B cell (primary cell): ENCODE measurements around the gene GABRG1. TPM values are rescaled to one million over a fixed set of nuclear protein-coding genes. Genes with fewer than 3 reads are reported as not detected.

Experiments used
- ATAC-seq: fragments of 200-7000 bp; cut with Tn5 transposase; one replicate; pipeline ENCODE4 v1.10.0; 2021; ENCODE audit warnings: low read depth, mild to moderate bottlenecking, moderate number of reproducible peaks, moderate library complexity
- CTCF ChIA-PET: fragments of 350-600 bp; sonication (Branson Sonifier 250); formaldehyde crosslinking; loops from one replicate; lab custom pipeline; 2021; ENCODE audit warnings: antibody characterized with exemption, inconsistent platforms; lab: Charles Lee
- POLR2A ChIA-PET: fragments of 350-600 bp; sonication (Branson Sonifier 250); formaldehyde crosslinking; loops from one replicate; lab custom pipeline; 2021; ENCODE audit warnings: antibody characterized with exemption; lab: Charles Lee
- DNase-seq: peaks from one replicate; pipeline ENCODE4 v3.0.0; 2013
- H2AFZ ChIP-seq: 2 replicates; pipeline ENCODE4 v1.6.1; 2012; ENCODE audit warnings: mild to moderate bottlenecking, low read depth, low read length; ENCODE audit not compliant: insufficient read depth, poor library complexity, severe bottlenecking
- H3K27ac ChIP-seq, 2 donors: 1 replicate in 1 of 2; 2 replicates in 1 of 2; pipeline ENCODE4 v1.5.1; 2012 to 2013; ENCODE audit warnings: low read length in 2 of 2, mild to moderate bottlenecking in 2 of 2, moderate library complexity in 1 of 2
- H3K27me3 ChIP-seq, 4 experiments: fragments of 200-600 bp in 1 of 4; sonication (generic) in 1 of 4; replicated peaks in 1 of 4; 1 replicate in 2 of 4; 2 replicates in 2 of 4; pipeline versions ENCODE4 v1.6.1 to v1.7.0; 2013 to 2016; ENCODE audit warnings: low read length in 3 of 4, mild to moderate bottlenecking in 2 of 4, mixed read lengths in 1 of 4, moderate library complexity in 1 of 4; ENCODE audit not compliant: insufficient read depth in 4 of 4, control insufficient read depth in 3 of 4; ENCODE audit errors: control extremely low read depth in 1 of 4
- H3K36me3 ChIP-seq, 2 experiments: replicated peaks in 1 of 2; 1 replicate in 1 of 2; 2 replicates in 1 of 2; pipeline versions ENCODE4 v1.6.1 to v1.7.1; 2013; ENCODE audit warnings: low read length in 1 of 2; ENCODE audit not compliant: insufficient read depth in 2 of 2, control insufficient read depth in 1 of 2; ENCODE audit errors: control extremely low read depth in 1 of 2, extremely low read depth in 1 of 2
- H3K4me1 ChIP-seq, 2 donors: fragments of 200-600 bp in 1 of 2; sonication (generic) in 1 of 2; 1 replicate in 1 of 2; 2 replicates in 1 of 2; pipeline versions ENCODE4 v1.5.1 to v1.6.1; 2013 to 2017; ENCODE audit warnings: low read length in 2 of 2; ENCODE audit not compliant: control insufficient read depth in 2 of 2, insufficient read depth in 2 of 2
- H3K4me2 ChIP-seq: replicated peaks from 2 replicates; pipeline ENCODE3; 2012; ENCODE audit warnings: mild to moderate bottlenecking, low read depth, low read length; ENCODE audit not compliant: poor library complexity, severe bottlenecking
- H3K4me3 ChIP-seq, 5 experiments: fragments of 200-600 bp in 1 of 5; sonication (generic) in 1 of 5; 1 replicate in 3 of 5; 2 replicates in 2 of 5; pipeline versions ENCODE4 v1.5.1 to v1.7.0; 2011 to 2016; ENCODE audit warnings: low read length in 4 of 5, mild to moderate bottlenecking in 4 of 5, low read depth in 2 of 5, control low read depth in 1 of 5, moderate library complexity in 1 of 5; ENCODE audit not compliant: insufficient read depth in 1 of 5; ENCODE audit errors: control extremely low read depth in 1 of 5, extremely low read depth in 1 of 5
- H3K79me2 ChIP-seq: fragments of 200-600 bp; sonication (generic); one replicate; pipeline ENCODE4 v1.6.0; 2016; ENCODE audit warnings: low read length; ENCODE audit not compliant: control insufficient read depth, insufficient read depth
- H3K9ac ChIP-seq: fragments of 200-600 bp; sonication (generic); 2 replicates; pipeline ENCODE4 v1.6.1; 2017; ENCODE audit warnings: mild to moderate bottlenecking, low read length, moderate library complexity
- H3K9me3 ChIP-seq, 3 donors: one replicate each; pipeline versions ENCODE4 v1.6.1 to v1.7.1; 2013; ENCODE audit warnings: low read length in 2 of 3; ENCODE audit not compliant: control insufficient read depth in 2 of 3, insufficient read depth in 1 of 3; ENCODE audit errors: control extremely low read depth in 1 of 3
- H4K20me1 ChIP-seq: 2 replicates; pipeline ENCODE4 v1.6.0; 2012; ENCODE audit warnings: mild to moderate bottlenecking, low read length; ENCODE audit not compliant: insufficient read depth, control insufficient read depth, poor library complexity, severe bottlenecking
- H3K27ac Mint-ChIP-seq: one replicate; pipeline ENCODE4 v1.8.0; 2021; ENCODE audit warnings: mixed read lengths
- H3K27me3 Mint-ChIP-seq: one replicate; pipeline ENCODE4 v1.8.0; 2021; ENCODE audit warnings: mixed read lengths
- H3K4me1 Mint-ChIP-seq: one replicate; pipeline ENCODE4 v1.8.0; 2021; ENCODE audit warnings: mixed read lengths
- H3K4me3 Mint-ChIP-seq: one replicate; pipeline ENCODE4 v1.8.0; 2021; ENCODE audit warnings: mixed read lengths
- H3K9me3 Mint-ChIP-seq: one replicate; pipeline ENCODE4 v1.8.0; 2022; ENCODE audit warnings: mixed read lengths; ENCODE audit not compliant: insufficient read depth
- EZH2 ChIP-seq: IDR thresholded peaks from 2 replicates; pipeline ENCODE4 v1.6.1; 2012; ENCODE audit warnings: borderline replicate concordance, low read depth, mild to moderate bottlenecking, moderate library complexity, low read length; ENCODE audit not compliant: insufficient read depth, poor library complexity, severe bottlenecking
- WGBS: methylation state at CpG from one replicate; pipeline ENCODE4 v1.1.5; 2013; ENCODE audit warnings: missing lambda C conversion rate; ENCODE audit not compliant: insufficient coverage; 5-methylcytosine and 5-hydroxymethylcytosine counted together
- intact Hi-C: fragments of 100-400 bp; cut with micrococcal nuclease; formaldehyde crosslinking; loops from one replicate; pipeline ENCODE4 v1.10.0; 2022
- polyA minus RNA-seq: library from RNA; depleted of rRNA, polyadenylated mRNA; stranded (reverse); fragments of >200 nt; gene quantifications from 2 replicates; pipeline ENCODE4 v1.2.3, GENCODE V29; 2012
- polyA plus RNA-seq: library from polyadenylated mRNA; depleted of rRNA; stranded (reverse); fragments of >200 nt; gene quantifications from 2 replicates; pipeline ENCODE4 v1.2.3, GENCODE V29; 2012
- total RNA-seq, 2 donors: library from RNA; stranded (reverse); fragments of 120-200 nt in 1 of 2; gene quantifications; 1 replicate in 1 of 2; 2 replicates in 1 of 2; pipeline versions ENCODE4 v1.2.3 to v1.2.4, GENCODE V29; 2013 to 2022
- TF ChIP-seq, protein P1 (sequence below): fragments of 200-600 bp; IDR thresholded peaks from one replicate; pipeline ENCODE4 v1.8.0; 2022; ENCODE audit warnings: antibody characterized with exemption, mild to moderate bottlenecking

Gene GABRG1
- total RNA-seq (not detected in 2 replicates), polyA plus RNA-seq (not detected in 2 replicates), polyA minus RNA-seq (not detected in 2 replicates)
- total RNA-seq (2013), result not detected

GRCh38 chr4:46123913-46124755 lies at the start of gene GABRG1:
Gene GABRG1, minus strand, starts transcription at chr4:46124054. Its CDS starts 141 bp downstream, at chr4:46123913.
- no peaks in the 10 kb centered on the region for H3K36me3 ChIP-seq
- no peaks in the 10 kb centered on the region for H3K4me1 ChIP-seq
- H4K20me1 ChIP-seq, result no peaks in the 10 kb centered on the region
- intact Hi-C loops, result no loop called here
- H3K79me2 ChIP-seq, result no peaks in the 10 kb centered on the region
- POLR2A ChIA-PET, result no interaction called here
- no peaks in the 10 kb centered on the region for H3K27me3 ChIP-seq
- no peak within 1 kb of the TSS for H3K9ac ChIP-seq
- DNase-seq (no peak), ATAC-seq (no peak)
- TF ChIP-seq, protein P1, sequence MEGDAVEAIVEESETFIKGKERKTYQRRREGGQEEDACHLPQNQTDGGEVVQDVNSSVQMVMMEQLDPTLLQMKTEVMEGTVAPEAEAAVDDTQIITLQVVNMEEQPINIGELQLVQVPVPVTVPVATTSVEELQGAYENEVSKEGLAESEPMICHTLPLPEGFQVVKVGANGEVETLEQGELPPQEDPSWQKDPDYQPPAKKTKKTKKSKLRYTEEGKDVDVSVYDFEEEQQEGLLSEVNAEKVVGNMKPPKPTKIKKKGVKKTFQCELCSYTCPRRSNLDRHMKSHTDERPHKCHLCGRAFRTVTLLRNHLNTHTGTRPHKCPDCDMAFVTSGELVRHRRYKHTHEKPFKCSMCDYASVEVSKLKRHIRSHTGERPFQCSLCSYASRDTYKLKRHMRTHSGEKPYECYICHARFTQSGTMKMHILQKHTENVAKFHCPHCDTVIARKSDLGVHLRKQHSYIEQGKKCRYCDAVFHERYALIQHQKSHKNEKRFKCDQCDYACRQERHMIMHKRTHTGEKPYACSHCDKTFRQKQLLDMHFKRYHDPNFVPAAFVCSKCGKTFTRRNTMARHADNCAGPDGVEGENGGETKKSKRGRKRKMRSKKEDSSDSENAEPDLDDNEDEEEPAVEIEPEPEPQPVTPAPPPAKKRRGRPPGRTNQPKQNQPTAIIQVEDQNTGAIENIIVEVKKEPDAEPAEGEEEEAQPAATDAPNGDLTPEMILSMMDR, result no peak
- TF ChIP-seq EZH2, result no peak
- peaks cover 0 to 4% (median 0%) of the 10 kb centered on the region in 3 donors for H3K9me3 ChIP-seq
- Mint-ChIP-seq H3K27ac (no peak within 1 kb of the TSS), H3K4me3 (no peak within 1 kb of the TSS), H3K9me3 (no peaks in the 10 kb centered on the region), H3K4me1 (no peaks in the 10 kb centered on the region), H3K27me3 (no peaks in the 10 kb centered on the region)
- H3K27ac ChIP-seq, result no peak within 1 kb of the TSS
- 33% methylated on average over 8 of the region's 23 CpGs for WGBS
- CTCF ChIA-PET, result no interaction called here
- no peak within 1 kb of the TSS for H3K4me2 ChIP-seq
- H2AFZ ChIP-seq, result no peak within 1 kb of the TSS
- H3K4me3 ChIP-seq, result no peak within 1 kb of the TSS

- no peak for TF ChIP-seq EZH2
- TF ChIP-seq, protein P1, result no peak
- H3K4me3 ChIP-seq, result no peak overlapping the region
- no peak overlapping the region for H3K9ac ChIP-seq
- no peak overlapping the region for H3K4me2 ChIP-seq
- H3K9me3 Mint-ChIP-seq, result no peaks in the 10 kb centered on the region
- no peaks in the 10 kb centered on the region for H3K79me2 ChIP-seq
- H3K4me3 Mint-ChIP-seq, result no peak overlapping the region
- ATAC-seq (no peak), DNase-seq (no peak)
- peaks cover 0 to 9% (median 2%) of the 10 kb centered on the region in 3 donors for H3K9me3 ChIP-seq
- no peaks in the 10 kb centered on the region for H3K36me3 ChIP-seq
- no peaks in the 10 kb centered on the region for H3K27me3 Mint-ChIP-seq
- H3K27ac Mint-ChIP-seq, result no peak overlapping the region
- H4K20me1 ChIP-seq, result no peaks in the 10 kb centered on the region
- WGBS, result 89% methylated on average over 3 of the region's 4 CpGs
- no peaks in the 10 kb centered on the region for H3K4me1 ChIP-seq
- intact Hi-C loops, result no loop called here
- no peaks in the 10 kb centered on the region for H3K27me3 ChIP-seq
- no peak overlapping the region for H2AFZ ChIP-seq
- no peaks in the 10 kb centered on the region for H3K4me1 Mint-ChIP-seq
- CTCF ChIA-PET, result no interaction called here
- no peak overlapping the region for H3K27ac ChIP-seq
- POLR2A ChIA-PET, result no interaction called here
Observed at GRCh38 chr4:46146993-46147392, 23.1 kb upstream of the GABRG1 start.
